Dermis blood vessel endothelial cell (primary cell): ENCODE data around the gene HMOX1. TPM values are rescaled to one million over a fixed set of nuclear protein-coding genes. Genes with fewer than 3 reads are reported as not detected.

Experiments
- DNase-seq: peaks from one replicate; pipeline ENCODE4 v3.0.0; 2010
- total RNA-seq: library from RNA; depleted of rRNA; stranded (reverse); fragments of >200 nt; gene quantifications from 2 replicates; pipeline ENCODE4 v1.2.3, GENCODE V29; 2014

Gene HMOX1
- total RNA-seq, 1 donor from 2014 or later, result 86.4 TPM

- DNase-seq, result peak; percentile 95
Observed at GRCh38 chr22:35350539-35351503, 30.1 kb upstream of the HMOX1 start.

- peak; percentile 84 for DNase-seq
Observed at GRCh38 chr22:35352214-35353111, 28.4 kb upstream of the HMOX1 start.

GRCh38 chr22:35353318-35353717, 27.6 kb upstream of the HMOX1 start:
- no peak for DNase-seq

- DNase-seq, result no peak
Observed at GRCh38 chr22:35354068-35354467, 26.8 kb upstream of the HMOX1 start.

GRCh38 chr22:35357883-35358621, 22.8 kb upstream of the HMOX1 start:
- DNase-seq, result peak; percentile 66

- DNase-seq, result no peak
Observed at GRCh38 chr22:35359380-35360065, 21.4 kb upstream of the HMOX1 start.

GRCh38 chr22:35361001-35361558, 19.8 kb upstream of the HMOX1 start:
- DNase-seq, result no peak

- no peak for DNase-seq
Observed at GRCh38 chr22:35363566-35364086, 17.3 kb upstream of the HMOX1 start.

- DNase-seq, result peak; percentile 82
Observed at GRCh38 chr22:35364230-35364629, 16.7 kb upstream of the HMOX1 start.

GRCh38 chr22:35367331-35367886, 13.5 kb upstream of the HMOX1 start:
- DNase-seq, result no peak

- no peak for DNase-seq
Observed at GRCh38 chr22:35368386-35368785, 12.5 kb upstream of the HMOX1 start.

- no peak for DNase-seq
Observed at GRCh38 chr22:35369996-35370395, 10.9 kb upstream of the HMOX1 start.

- DNase-seq, result no peak
Observed at GRCh38 chr22:35373781-35374180, 7.1 kb upstream of the HMOX1 start.

- no peak for DNase-seq
Observed at GRCh38 chr22:35375031-35375430, 5.9 kb upstream of the HMOX1 start.

- no peak for DNase-seq
Observed at GRCh38 chr22:35375526-35375925, 5.4 kb upstream of the HMOX1 start.

GRCh38 chr22:35376728-35377472, 4.0 kb upstream of the HMOX1 start:
- DNase-seq, result peak; percentile 100

- DNase-seq, result no peak
Observed at GRCh38 chr22:35377735-35378134, 3.2 kb upstream of the HMOX1 start.

- no peak for DNase-seq
Observed at GRCh38 chr22:35378621-35379020, 2.3 kb upstream of the HMOX1 start.

GRCh38 chr22:35379146-35379993, 1.5 kb upstream of the HMOX1 start:
- no peak for DNase-seq
